GM12872 (cell line): ENCODE measurements around the gene THADA.

Experiments used
- CTCF ChIP-seq: IDR thresholded peaks from 3 replicates; pipeline ENCODE4 v1.5.1; 2011; ENCODE audit warnings: low read depth, mild to moderate bottlenecking, low read length, moderate library complexity; ENCODE audit not compliant: insufficient read depth

The THADA gene

GRCh38 chr2:43458014-43458628 lies 137.7 kb downstream of the THADA start:
- no peak for TF ChIP-seq CTCF

- TF ChIP-seq CTCF: peak; percentile 34; the same call in 1 of the 3 replicates
These were observed 139.9 kb downstream of the THADA start for GRCh38 chr2:43455731-43456642.

- no peak for TF ChIP-seq CTCF
These were observed 140.5 kb downstream of the THADA start for GRCh38 chr2:43455296-43455695.

GRCh38 chr2:43454791-43455190 lies 141.0 kb downstream of the THADA start:
- TF ChIP-seq CTCF: no peak

GRCh38 chr2:43453179-43454170 lies 142.4 kb downstream of the THADA start:
- TF ChIP-seq CTCF: no peak

GRCh38 chr2:43452318-43452731 lies 143.5 kb downstream of the THADA start:
- no peak for TF ChIP-seq CTCF
